Activated CD8-positive, alpha-beta T cell treated with anti-CD3 and anti-CD28 coated beads for 36 hours (primary cell): Measurements from ENCODE around the gene GPC6. TPM values are rescaled to one million over a fixed set of nuclear protein-coding genes. Genes with fewer than 3 reads are reported as not detected.

Source experiments
- ATAC-seq: fragments of 200-7000 bp; cut with Tn5 transposase; one replicate; pipeline ENCODE4 v1.10.0; 2021; ENCODE audit warnings: mild to moderate bottlenecking, moderate library complexity
- CTCF ChIA-PET: fragments of 350-600 bp; sonication (Branson Sonifier 250); formaldehyde crosslinking; loops from one replicate; lab custom pipeline; 2021; ENCODE audit warnings: antibody characterized with exemption; lab: Charles Lee
- POLR2A ChIA-PET: fragments of 350-600 bp; sonication (Branson Sonifier 250); formaldehyde crosslinking; loops from one replicate; lab custom pipeline; 2021; ENCODE audit warnings: antibody characterized with exemption; lab: Charles Lee
- DNase-seq: peaks from one replicate; pipeline ENCODE4 v3.0.0-alpha.2; 2020
- H3K27ac Mint-ChIP-seq: one replicate; pipeline ENCODE4 v1.8.0; 2021; ENCODE audit warnings: mild to moderate bottlenecking, mixed read lengths
- H3K27me3 Mint-ChIP-seq: one replicate; pipeline ENCODE4 v1.8.0; 2021; ENCODE audit warnings: mixed read lengths
- H3K36me3 Mint-ChIP-seq: one replicate; pipeline ENCODE4 v1.8.0; 2021; ENCODE audit warnings: low read depth, mixed read lengths
- H3K4me1 Mint-ChIP-seq: one replicate; pipeline ENCODE4 v1.8.0; 2021; ENCODE audit warnings: low read depth, mixed read lengths
- H3K4me3 Mint-ChIP-seq: one replicate; pipeline ENCODE4 v1.8.0; 2021; ENCODE audit warnings: mild to moderate bottlenecking, moderate library complexity, mixed read lengths
- H3K9me3 Mint-ChIP-seq: one replicate; pipeline ENCODE4 v1.8.0; 2021; ENCODE audit warnings: mixed read lengths
- intact Hi-C: fragments of 100-400 bp; cut with micrococcal nuclease; formaldehyde crosslinking; loops from one replicate; pipeline ENCODE4 v1.10.0; 2022
- total RNA-seq, 2 experiments: library from RNA; stranded (reverse); gene quantifications; one replicate each; pipeline ENCODE4 v1.2.3, GENCODE V29; 2021
- TF ChIP-seq, protein P1 (sequence below): fragments of 200-600 bp; IDR thresholded peaks from one replicate; pipeline ENCODE4 v1.8.0; 2022; ENCODE audit warnings: antibody characterized with exemption, mild to moderate bottlenecking

The GPC6 gene
- total RNA-seq, 2 experiments from 2014 or later = not detected

DNA sequence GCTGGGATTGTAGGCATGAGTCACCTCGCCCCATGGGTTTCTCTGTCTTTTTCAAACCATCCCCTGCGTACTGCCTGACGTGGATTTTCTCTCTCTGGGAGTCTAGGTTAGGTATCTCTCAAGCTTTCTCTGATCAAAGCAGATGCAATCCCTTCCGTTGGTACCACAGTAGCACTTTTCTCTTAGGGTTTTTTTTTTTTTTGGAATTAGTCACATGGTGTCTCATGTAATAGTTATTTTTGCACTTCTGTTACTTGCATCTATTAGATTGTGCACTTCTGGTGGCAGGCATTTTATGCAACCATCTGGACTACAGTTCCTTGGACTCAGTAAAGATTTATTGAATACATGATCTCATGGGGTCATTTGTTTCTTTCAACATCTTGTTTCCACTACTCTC, 72.1 kb downstream of the GPC6 start:
- TF ChIP-seq, protein P1, sequence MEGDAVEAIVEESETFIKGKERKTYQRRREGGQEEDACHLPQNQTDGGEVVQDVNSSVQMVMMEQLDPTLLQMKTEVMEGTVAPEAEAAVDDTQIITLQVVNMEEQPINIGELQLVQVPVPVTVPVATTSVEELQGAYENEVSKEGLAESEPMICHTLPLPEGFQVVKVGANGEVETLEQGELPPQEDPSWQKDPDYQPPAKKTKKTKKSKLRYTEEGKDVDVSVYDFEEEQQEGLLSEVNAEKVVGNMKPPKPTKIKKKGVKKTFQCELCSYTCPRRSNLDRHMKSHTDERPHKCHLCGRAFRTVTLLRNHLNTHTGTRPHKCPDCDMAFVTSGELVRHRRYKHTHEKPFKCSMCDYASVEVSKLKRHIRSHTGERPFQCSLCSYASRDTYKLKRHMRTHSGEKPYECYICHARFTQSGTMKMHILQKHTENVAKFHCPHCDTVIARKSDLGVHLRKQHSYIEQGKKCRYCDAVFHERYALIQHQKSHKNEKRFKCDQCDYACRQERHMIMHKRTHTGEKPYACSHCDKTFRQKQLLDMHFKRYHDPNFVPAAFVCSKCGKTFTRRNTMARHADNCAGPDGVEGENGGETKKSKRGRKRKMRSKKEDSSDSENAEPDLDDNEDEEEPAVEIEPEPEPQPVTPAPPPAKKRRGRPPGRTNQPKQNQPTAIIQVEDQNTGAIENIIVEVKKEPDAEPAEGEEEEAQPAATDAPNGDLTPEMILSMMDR = no peak
- Mint-ChIP-seq H3K4me1 (no peaks in the 10 kb centered on the region), H3K4me3 (no peak overlapping the region), H3K36me3 (no peaks in the 10 kb centered on the region), H3K27me3 (peaks cover 2% of the 10 kb centered on the region), H3K27ac (no peak overlapping the region), H3K9me3 (no peaks in the 10 kb centered on the region)
- DNase-seq (no peak), ATAC-seq (no peak)
- intact Hi-C loops = no loop called here
- ChIA-PET CTCF (no interaction called here), POLR2A (no interaction called here)

DNA sequence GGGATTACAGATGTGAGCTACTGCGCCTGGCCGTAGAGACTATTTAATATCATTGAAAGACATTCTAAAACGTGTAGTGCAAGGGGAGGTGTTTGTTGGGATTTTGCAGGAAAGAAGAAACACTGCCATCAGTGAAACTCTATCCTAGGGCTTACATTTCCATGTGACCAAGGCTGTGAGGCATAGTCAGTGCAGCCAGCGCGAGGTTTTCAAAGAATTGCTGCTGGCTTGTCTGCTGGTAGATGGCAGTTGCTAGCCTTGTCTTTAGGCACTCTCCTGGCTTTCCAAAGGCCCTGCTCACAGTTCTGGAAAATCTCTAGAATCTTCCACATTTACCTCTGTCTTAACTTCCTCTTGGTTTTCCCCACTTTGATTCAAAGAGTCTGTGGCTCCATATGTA, 77.5 kb downstream of the GPC6 start:
- Mint-ChIP-seq H3K9me3 (no peaks in the 10 kb centered on the region), H3K27ac (no peak overlapping the region), H3K4me3 (no peak overlapping the region), H3K4me1 (no peaks in the 10 kb centered on the region), H3K27me3 (no peaks in the 10 kb centered on the region), H3K36me3 (no peaks in the 10 kb centered on the region)
- CTCF ChIA-PET = no interaction called here
- TF ChIP-seq, protein P1 = no peak
- POLR2A ChIA-PET = no interaction called here
- intact Hi-C loops = no loop called here
- ATAC-seq (no peak), DNase-seq (no peak)

DNA sequence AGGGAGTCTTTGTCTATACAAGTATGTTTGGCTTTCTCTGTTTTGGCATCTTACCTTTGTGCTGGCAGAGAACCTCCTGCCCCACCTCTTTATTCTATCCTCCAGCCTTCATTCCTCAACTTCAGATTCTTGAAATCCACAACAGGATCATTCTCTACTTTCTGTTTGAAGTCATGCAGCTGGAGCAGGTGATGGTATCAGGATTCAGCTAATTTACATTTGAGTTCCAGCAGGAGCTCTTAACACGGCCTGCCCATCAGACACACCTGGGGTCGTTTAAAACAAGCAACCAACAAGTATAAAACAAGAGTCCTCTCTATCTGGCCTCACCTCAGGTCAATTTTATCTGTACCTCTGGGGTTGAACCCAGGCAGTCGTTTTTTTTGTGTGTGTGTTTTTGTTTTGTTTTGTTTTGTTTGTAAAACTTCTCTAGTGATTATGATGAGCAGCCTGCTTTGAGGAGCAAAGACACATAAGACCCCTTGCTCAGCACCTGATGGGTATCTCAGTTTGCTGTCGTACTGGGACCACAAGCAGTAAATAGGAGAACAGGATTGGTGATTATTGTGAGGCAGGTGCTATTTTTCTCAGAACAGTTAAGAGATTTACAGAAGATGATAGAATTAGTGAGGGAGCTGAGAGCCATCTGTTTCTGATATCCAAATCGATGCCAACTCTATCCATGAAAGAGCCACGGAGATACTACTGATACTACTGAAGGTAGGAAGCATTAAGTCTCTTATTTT, 78.4 kb downstream of the GPC6 start:
- H3K36me3 Mint-ChIP-seq = no peaks in the 10 kb centered on the region
- H3K27me3 Mint-ChIP-seq = no peaks in the 10 kb centered on the region
- intact Hi-C loops = no loop called here
- POLR2A ChIA-PET = no interaction called here
- H3K4me3 Mint-ChIP-seq = no peak overlapping the region
- H3K9me3 Mint-ChIP-seq = no peaks in the 10 kb centered on the region
- no peaks in the 10 kb centered on the region for H3K4me1 Mint-ChIP-seq
- H3K27ac Mint-ChIP-seq = no peak overlapping the region
- TF ChIP-seq, protein P1 = no peak
- DNase-seq (no peak), ATAC-seq (no peak)
- CTCF ChIA-PET = no interaction called here

DNA sequence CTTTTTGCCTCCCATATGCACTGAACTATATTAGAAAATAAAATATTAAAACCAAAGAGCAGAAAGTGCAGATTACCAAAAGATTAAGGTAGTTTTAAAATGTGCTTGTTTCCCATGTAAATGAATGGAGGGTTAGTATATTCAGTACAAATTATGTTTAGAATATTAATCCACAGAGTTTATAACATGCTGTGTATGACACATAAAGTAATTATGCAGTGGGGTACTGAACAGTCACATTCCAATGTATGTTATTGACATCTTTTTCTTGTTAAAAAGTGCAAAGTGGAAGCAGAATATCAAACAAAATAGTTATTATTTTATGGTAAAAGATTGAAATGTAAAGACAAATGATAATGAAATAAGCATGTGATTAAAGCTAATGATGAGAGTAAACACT, 79.3 kb downstream of the GPC6 start:
- Mint-ChIP-seq H3K4me1 (no peaks in the 10 kb centered on the region), H3K27ac (no peak overlapping the region), H3K4me3 (no peak overlapping the region), H3K27me3 (no peaks in the 10 kb centered on the region), H3K9me3 (no peaks in the 10 kb centered on the region), H3K36me3 (no peaks in the 10 kb centered on the region)
- ChIA-PET POLR2A (no interaction called here), CTCF (no interaction called here)
- no peak for ATAC-seq
- DNase-seq = no peak
- TF ChIP-seq, protein P1 = no peak
- intact Hi-C loops = no loop called here

DNA sequence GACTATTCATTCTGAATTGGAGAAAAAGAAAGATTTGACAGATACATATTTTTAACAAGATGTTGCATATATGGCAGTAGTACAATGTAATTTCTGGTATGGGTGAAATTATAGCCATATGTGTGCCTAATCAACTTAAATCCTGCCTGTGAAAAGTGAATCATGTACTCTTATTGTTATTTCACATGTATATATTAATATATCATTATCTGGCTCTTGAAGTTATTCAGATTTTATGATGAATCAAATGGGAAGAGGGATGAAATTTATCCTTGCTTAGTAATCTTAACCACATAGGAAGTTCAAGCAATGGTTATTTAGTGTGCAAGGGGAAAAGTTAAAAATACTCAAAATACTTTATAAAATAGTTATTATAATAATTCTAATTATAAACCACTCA, 80.5 kb downstream of the GPC6 start:
- ChIA-PET CTCF (no interaction called here), POLR2A (no interaction called here)
- DNase-seq (no peak), ATAC-seq (no peak)
- no peaks in the 10 kb centered on the region for H3K9me3 Mint-ChIP-seq
- H3K27ac Mint-ChIP-seq = no peak overlapping the region
- intact Hi-C loops = no loop called here
- no peaks in the 10 kb centered on the region for H3K36me3 Mint-ChIP-seq
- H3K27me3 Mint-ChIP-seq = no peaks in the 10 kb centered on the region
- TF ChIP-seq, protein P1 = no peak
- no peaks in the 10 kb centered on the region for H3K4me1 Mint-ChIP-seq
- H3K4me3 Mint-ChIP-seq = no peak overlapping the region
